Measurements from ENCODE around the gene JPT1. TPM values are rescaled to one million over a fixed set of nuclear protein-coding genes. Genes with fewer than 3 reads are reported as not detected.
"Not testable (repeated sequence)": the region's sequence is repeated elsewhere in the genome, so short reads cannot be mapped to it uniquely, and the experiment has no call there.

The JPT1 gene
- polyA plus RNA-seq, 5 donors, result 73.5 to 103 (median 83.6) TPM

- DNase-seq, result peak; percentile 83
Observed at GRCh38 chr17:75131278-75132017, 22.9 kb downstream of the JPT1 start, which contains the start of gene NT5C. Gene NT5C, minus strand, starts transcription at chr17:75131742. Its CDS starts 35 bp downstream, at chr17:75131707.

GRCh38 chr17:75130632-75131277 is 23.6 kb downstream of the JPT1 start:
- DNase-seq, result peak in 1 of 2 donors; percentile 65

GRCh38 chr17:75130059-75130631 is 24.2 kb downstream of the JPT1 start:
- DNase-seq, result no peak

GRCh38 chr17:75129576-75129975 is 24.7 kb downstream of the JPT1 start:
- DNase-seq, result no peak

- DNase-seq, result no peak
Observed at GRCh38 chr17:75128694-75129505, 25.4 kb downstream of the JPT1 start.

GRCh38 chr17:75127936-75128335 is 26.4 kb downstream of the JPT1 start:
- not testable (repeated sequence) for DNase-seq

- no peak for DNase-seq
Observed at GRCh38 chr17:75126954-75127353, 27.4 kb downstream of the JPT1 start.

- no peak for DNase-seq
Observed at GRCh38 chr17:75125984-75126383, 28.3 kb downstream of the JPT1 start.

- no peak for DNase-seq
Observed at GRCh38 chr17:75124819-75125162, 29.5 kb downstream of the JPT1 start.

- no peak for DNase-seq
Observed at GRCh38 chr17:75124041-75124818, 30.1 kb downstream of the JPT1 start.

GRCh38 chr17:75118307-75118706 is 36.0 kb downstream of the JPT1 start:
- DNase-seq, result no peak

- DNase-seq, result peak; percentile 51 to 61
Observed at GRCh38 chr17:75116737-75117136, 37.6 kb downstream of the JPT1 start.

GRCh38 chr17:75115555-75115954 is 38.8 kb downstream of the JPT1 start:
- no peak for DNase-seq

GRCh38 chr17:75114552-75115314 is 39.6 kb downstream of the JPT1 start:
- DNase-seq, result no peak

GRCh38 chr17:75113798-75114551 is 40.3 kb downstream of the JPT1 start:
- DNase-seq, result peak; percentile 88 to 93

GRCh38 chr17:75111777-75112335 is 42.5 kb downstream of the JPT1 start:
- no peak for DNase-seq

GRCh38 chr17:75110234-75110937 is 43.9 kb downstream of the JPT1 start:
- DNase-seq, result no peak

- peak; percentile 79 to 81 for DNase-seq
Observed at GRCh38 chr17:75109407-75110233, 44.7 kb downstream of the JPT1 start, which contains the start of gene ARMC7. Gene ARMC7, plus strand, starts transcription at chr17:75109969. Its CDS starts 320 bp downstream, at chr17:75110289.

Measured in right lung (tissue), 5 donors.